Panc1 (cell line): ENCODE measurements around the gene RASSF4. TPM values are rescaled to one million over a fixed set of nuclear protein-coding genes. Genes with fewer than 3 reads are reported as not detected.

Source experiments
- ATAC-seq: fragments of 200-7000 bp; cut with Tn5 transposase; 2 replicates; pipeline ENCODE4 v1.9.1; 2020; ENCODE audit warnings: mild to moderate bottlenecking, moderate library complexity
- Bru-seq: library from RNA; stranded (reverse); fragments of 400-500 nt; gene quantifications from one replicate; lab custom pipeline; 2021; lab: Mats Ljungman, UMichigan
- BruChase-seq, 2 experiments: library from RNA; stranded (reverse); fragments of 400-500 nt; gene quantifications; one replicate each; lab custom pipeline; 2021; lab: Mats Ljungman, UMichigan
- BruUV-seq: library from RNA; stranded (reverse); fragments of 400-500 nt; replicated peaks from 2 replicates; lab custom pipeline; 2021; lab: Mats Ljungman, UMichigan
- CTCF ChIA-PET: fragments of 300-600 bp; sonication (Branson Sonifier 250); formaldehyde crosslinking; loops from one replicate; lab custom pipeline; 2022; ENCODE audit warnings: antibody characterized with exemption; lab: Charles Lee
- POLR2A ChIA-PET: fragments of 300-600 bp; sonication (Branson Sonifier 250); formaldehyde crosslinking; loops from one replicate; lab custom pipeline; 2022; ENCODE audit warnings: antibody characterized with exemption; lab: Charles Lee
- DNase-seq: peaks from one replicate; pipeline ENCODE4 v3.0.0-alpha.2; 2010; ENCODE audit warnings: low read depth, low spot score
- H3K27ac ChIP-seq: 2 replicates; pipeline ENCODE4 v1.5.1; 2011; ENCODE audit warnings: mild to moderate bottlenecking, low read length, inconsistent platforms
- H3K27me3 ChIP-seq: fragments of 200-500 bp; sonication (Bioruptor generic); 2 replicates; pipeline ENCODE4 v1.6.0; 2014; ENCODE audit warnings: low read length, inconsistent platforms; ENCODE audit not compliant: control insufficient read depth, insufficient read depth
- H3K36me3 ChIP-seq: fragments of 200-500 bp; sonication (Bioruptor generic); 2 replicates; pipeline ENCODE4 v1.5.1; 2014; ENCODE audit warnings: inconsistent platforms, mild to moderate bottlenecking, low read length, moderate library complexity; ENCODE audit not compliant: control insufficient read depth, insufficient read depth
- H3K4me1 ChIP-seq: 2 replicates; pipeline ENCODE4 v1.5.1; 2011; ENCODE audit warnings: inconsistent platforms, mild to moderate bottlenecking, low read length, moderate library complexity; ENCODE audit not compliant: control insufficient read depth, insufficient read depth
- H3K4me3 ChIP-seq, 2 experiments: 2 replicates each; pipeline ENCODE4 v1.5.1; 2011 to 2012; ENCODE audit warnings: low read depth in 2 of 2, low read length in 2 of 2, mild to moderate bottlenecking in 2 of 2, inconsistent platforms in 1 of 2, moderate library complexity in 1 of 2
- H3K9me3 ChIP-seq: fragments of 200-500 bp; sonication (Bioruptor generic); 2 replicates; pipeline ENCODE4 v1.5.1; 2014; ENCODE audit warnings: low read depth, mild to moderate bottlenecking, inconsistent platforms, low read length, moderate library complexity; ENCODE audit not compliant: control insufficient read depth, insufficient read depth
- CTCF ChIP-seq: fragments of 450-650 bp; IDR thresholded peaks from 2 replicates; pipeline ENCODE4 v1.5.1; 2017; ENCODE audit warnings: mild to moderate bottlenecking
- POLR2AphosphoS5 ChIP-seq: IDR thresholded peaks from 2 replicates; pipeline ENCODE4 v1.6.1; 2012; ENCODE audit warnings: mild to moderate bottlenecking, low read depth, low read length, moderate library complexity
- REST ChIP-seq, 2 experiments: IDR thresholded peaks; 2 replicates each; pipeline ENCODE4 v1.6.1; 2011 to 2012; ENCODE audit warnings: low read depth in 2 of 2, control low read depth in 1 of 2, low read length in 1 of 2, mild to moderate bottlenecking in 1 of 2, moderate library complexity in 1 of 2; ENCODE audit not compliant: insufficient read depth in 1 of 2
- SIN3A ChIP-seq: IDR thresholded peaks from 2 replicates; pipeline ENCODE4 v1.6.1; 2012; ENCODE audit warnings: low read depth, mild to moderate bottlenecking, low read length, moderate library complexity, borderline replicate concordance; ENCODE audit not compliant: insufficient read depth
- TCF7L2 ChIP-seq: IDR thresholded peaks from 2 replicates; pipeline ENCODE4 v1.6.1; 2011; ENCODE audit warnings: mild to moderate bottlenecking, low read depth, low read length, inconsistent platforms
- in situ Hi-C: cut with HindIII; loops from 2 replicates; pipeline ENCODE4 v1.10.0; 2016; ENCODE audit warnings: low sequenced_read_pairs, low pct_unique_long_range_greater_than_20kb
- intact Hi-C: fragments of 100-400 bp; cut with micrococcal nuclease; formaldehyde crosslinking; loops from one replicate; pipeline ENCODE4 v1.10.0; 2022; ENCODE audit not compliant: unreplicated experiment
- long read RNA-seq: library from polyadenylated mRNA; unstranded; transcript quantifications from one replicate; pipeline ENCODE4 v2.0.0, GENCODE V29; 2021; ENCODE audit not compliant: unreplicated experiment
- polyA plus RNA-seq: library from polyadenylated mRNA; unstranded; fragments of >200 nt; gene quantifications from one replicate; pipeline ENCODE4 v1.2.1, GENCODE V29; 2012; ENCODE audit warnings: missing spikeins; ENCODE audit not compliant: insufficient read length
- total RNA-seq: library from RNA; stranded (reverse); gene quantifications from one replicate; pipeline ENCODE4 v1.2.1, GENCODE V29; 2021; ENCODE audit not compliant: unreplicated experiment

RASSF4 gene
- total RNA-seq: 13.9 TPM
- polyA plus RNA-seq: 15.7 TPM
- percentile 51 among the genes with signal in this experiment for Bru-seq, nascent RNA
- BruChase-seq, experiment 1, labeled RNA remaining after a 2-hour chase: percentile 49 among the genes with signal in this experiment
- BruChase-seq, experiment 2, labeled RNA remaining after a 6-hour chase: percentile 50 among the genes with signal in this experiment
- long read RNA-seq, full-length matches to known transcripts: 7 of 25 reads
- long read RNA-seq, partial matches to known transcripts: 8 of 25 reads
- long read RNA-seq, other reads (novel, unspliced or antisense): 10 of 25 reads

GRCh38 chr10:44959247-44960087 is at the start of gene RASSF4:
Gene RASSF4, plus strand, starts transcription at chr10:44959802. Its CDS starts 10,401 bp downstream, at chr10:44970203.
- ATAC-seq: peak; percentile 98
- intact Hi-C loops: no loop called here
- peak; percentile 88 for TF ChIP-seq POLR2AphosphoS5
- 0 out of 4 replicates have a peak, but pooled peaks of 1 of the 2 experiments have one; percentile 48 for TF ChIP-seq REST (IDR thresholded peaks at IDR 0.05; ENCODE audit: insufficient read depth in 1 of 2, low read depth in 2 of 2, low read length in 1 of 2)
- TF ChIP-seq SIN3A: peak; percentile 37; the same call in 1 of the 2 replicates
- TF ChIP-seq CTCF: no peak
- TF ChIP-seq TCF7L2: peak; percentile 36; the same call in 1 of the 2 replicates
- peak within 1 kb of the TSS; percentile 73 to 78 for H3K4me3 ChIP-seq
- H3K27me3 ChIP-seq: no peaks in the 10 kb centered on the region
- in situ Hi-C loops: no loop called here
- H3K4me1 ChIP-seq: peaks cover 39% of the 10 kb centered on the region
- BruUV-seq: no TSS peak
- ChIA-PET POLR2A (no interaction called here), CTCF (no interaction called here)
- H3K36me3 ChIP-seq: no peaks in the 10 kb centered on the region
- H3K27ac ChIP-seq: peak within 1 kb of the TSS; percentile 85
- no peak for DNase-seq
- no peaks in the 10 kb centered on the region for H3K9me3 ChIP-seq

GRCh38 chr10:44909910-44910309 is 49.7 kb upstream of the RASSF4 start:
- CTCF ChIA-PET: no interaction called here
- intact Hi-C loops (no loop called here), in situ Hi-C loops (no loop called here)
- DNase-seq (no peak), ATAC-seq (no peak)
- Histone ChIP-seq H3K4me3 (no peak overlapping the region), H3K9me3 (no peaks in the 10 kb centered on the region), H3K27me3 (peaks cover 5% of the 10 kb centered on the region), H3K4me1 (no peaks in the 10 kb centered on the region; the same call in 1 of the 2 replicates), H3K36me3 (no peaks in the 10 kb centered on the region), H3K27ac (no peak overlapping the region)
- POLR2A ChIA-PET: no interaction called here
- no TSS peak for BruUV-seq
- TF ChIP-seq CTCF: no peak
- TF ChIP-seq REST (IDR thresholded peaks at IDR 0.05; ENCODE audit: insufficient read depth in 1 of 2, low read depth in 2 of 2, low read length in 1 of 2): no peak
- TF ChIP-seq POLR2AphosphoS5: no peak
- TF ChIP-seq SIN3A: no peak
- TF ChIP-seq TCF7L2: no peak
